Natural killer cell treated with Interleukin-12 subunit alpha and Interleukin-12 subunit beta and Interleukin-15 and Interleukin-18, amount 100 ng/mL, for 72 hours (primary cell): ENCODE data around the gene FGFBP2. TPM values are rescaled to one million over a fixed set of nuclear protein-coding genes. Genes with fewer than 3 reads are reported as not detected.

Source experiments
- ATAC-seq, 2 donors: fragments of 150-1000 bp; cut with Tn5 transposase in 1 of 2; sonication (Bioruptor Pico), chemical (Tn5 transposase) in 1 of 2; 2 replicates each; pipeline ENCODE4 v1.10.0; 2021
- DNase-seq: peaks from one replicate; pipeline ENCODE4 v3.0.0; 2022; ENCODE audit warnings: low spot score
- H3K27ac Mint-ChIP-seq, 2 donors: 1 replicate in 1 of 2; 2 replicates in 1 of 2; pipeline ENCODE4 v1.8.0; 2022; ENCODE audit warnings: mixed read lengths in 2 of 2, mild to moderate bottlenecking in 1 of 2, moderate library complexity in 1 of 2
- H3K27me3 Mint-ChIP-seq, 2 donors: 1 replicate in 1 of 2; 2 replicates in 1 of 2; pipeline ENCODE4 v1.8.0; 2022; ENCODE audit warnings: mixed read lengths in 2 of 2
- H3K36me3 Mint-ChIP-seq: one replicate; pipeline ENCODE4 v1.8.0; 2022; ENCODE audit warnings: mixed read lengths
- H3K4me1 Mint-ChIP-seq, 2 donors: 1 replicate in 1 of 2; 2 replicates in 1 of 2; pipeline ENCODE4 v1.8.0; 2022; ENCODE audit warnings: low read depth in 2 of 2, mixed read lengths in 2 of 2, mild to moderate bottlenecking in 1 of 2
- H3K4me3 Mint-ChIP-seq: one replicate; pipeline ENCODE4 v1.8.0; 2022; ENCODE audit warnings: mixed read lengths
- H3K9me3 Mint-ChIP-seq: 2 replicates; pipeline ENCODE4 v1.8.0; 2022; ENCODE audit warnings: mixed read lengths
- total RNA-seq, 2 donors: library from RNA; stranded (reverse); gene quantifications; one replicate each; pipeline ENCODE4 v1.2.3, GENCODE V29; 2022

FGFBP2 gene
- 10 to 100 TPM in 1 of 2 donors, 1 to 10 TPM in 1; 5.1 to 12.4 TPM for total RNA-seq

GRCh38 chr4:15963001-15963451 lies at the start of gene FGFBP2:
Gene FGFBP2 (minus strand): TSS chr4:15963175. CDS start chr4:15963129, 46 bp downstream.
- H3K27me3 Mint-ChIP-seq: no peaks in the 10 kb centered on the region
- H3K36me3 Mint-ChIP-seq: peaks cover 9% of the 10 kb centered on the region
- peak within 1 kb of the TSS; percentile 81 to 85 for H3K27ac Mint-ChIP-seq
- ATAC-seq: peak; percentile 79 to 81
- H3K9me3 Mint-ChIP-seq: no peaks in the 10 kb centered on the region
- H3K4me1 Mint-ChIP-seq: peaks cover 56 to 69% of the 10 kb centered on the region in 2 donors
- H3K4me3 Mint-ChIP-seq: peak within 1 kb of the TSS; percentile 87
- DNase-seq: peak; percentile 86

GRCh38 chr4:16011173-16011572 lies 48.2 kb upstream of the FGFBP2 start:
- H3K9me3 Mint-ChIP-seq: no peaks in the 10 kb centered on the region
- no peaks in the 10 kb centered on the region for H3K36me3 Mint-ChIP-seq
- H3K4me3 Mint-ChIP-seq: no peak overlapping the region
- no peak overlapping the region for H3K27ac Mint-ChIP-seq
- no peak for DNase-seq
- H3K4me1 Mint-ChIP-seq: no peaks in the 10 kb centered on the region
- H3K27me3 Mint-ChIP-seq: peaks cover 0 to 4% of the 10 kb centered on the region in 2 donors
- peak in 1 of 2 donors; percentile 31 for ATAC-seq

- Mint-ChIP-seq H3K4me3 (no peak overlapping the region), H3K27ac (no peak overlapping the region), H3K27me3 (peaks cover 0 to 4% of the 10 kb centered on the region in 2 donors), H3K4me1 (no peaks in the 10 kb centered on the region), H3K36me3 (no peaks in the 10 kb centered on the region), H3K9me3 (no peaks in the 10 kb centered on the region)
- DNase-seq: no peak
- ATAC-seq: no peak
Observed at GRCh38 chr4:16009153-16009552, 46.2 kb upstream of the FGFBP2 start.

GRCh38 chr4:16007471-16008095 lies 44.6 kb upstream of the FGFBP2 start:
- H3K27me3 Mint-ChIP-seq: peaks cover 0 to 4% of the 10 kb centered on the region in 2 donors
- H3K36me3 Mint-ChIP-seq: no peaks in the 10 kb centered on the region
- no peak overlapping the region for H3K27ac Mint-ChIP-seq
- no peaks in the 10 kb centered on the region for H3K9me3 Mint-ChIP-seq
- H3K4me1 Mint-ChIP-seq: no peaks in the 10 kb centered on the region
- no peak overlapping the region for H3K4me3 Mint-ChIP-seq
- ATAC-seq (no peak), DNase-seq (no peak)

- no peak overlapping the region for H3K27ac Mint-ChIP-seq
- no peaks in the 10 kb centered on the region for H3K9me3 Mint-ChIP-seq
- H3K27me3 Mint-ChIP-seq: peaks cover 0 to 4% of the 10 kb centered on the region in 2 donors
- no peak overlapping the region for H3K4me3 Mint-ChIP-seq
- no peaks in the 10 kb centered on the region for H3K4me1 Mint-ChIP-seq
- no peak for ATAC-seq
- no peaks in the 10 kb centered on the region for H3K36me3 Mint-ChIP-seq
- no peak for DNase-seq
Observed at GRCh38 chr4:16006771-16007446, 43.9 kb upstream of the FGFBP2 start.

GRCh38 chr4:16005676-16006075 lies 42.7 kb upstream of the FGFBP2 start:
- Mint-ChIP-seq H3K27ac (no peak overlapping the region), H3K9me3 (no peaks in the 10 kb centered on the region), H3K4me1 (no peaks in the 10 kb centered on the region), H3K27me3 (no peaks in the 10 kb centered on the region), H3K36me3 (no peaks in the 10 kb centered on the region), H3K4me3 (no peak overlapping the region)
- ATAC-seq (no peak), DNase-seq (no peak)

- Mint-ChIP-seq H3K27ac (no peak overlapping the region), H3K36me3 (no peaks in the 10 kb centered on the region), H3K9me3 (no peaks in the 10 kb centered on the region), H3K4me3 (no peak overlapping the region), H3K27me3 (no peaks in the 10 kb centered on the region), H3K4me1 (peaks cover 5 to 9% of the 10 kb centered on the region in 2 donors)
- ATAC-seq: peak; percentile 80 to 84
- peak; percentile 72 for DNase-seq
Observed at GRCh38 chr4:16001484-16001858, 38.5 kb upstream of the FGFBP2 start.

- no peak for DNase-seq
- Mint-ChIP-seq H3K36me3 (no peaks in the 10 kb centered on the region), H3K4me1 (peaks cover 5 to 9% of the 10 kb centered on the region in 2 donors), H3K4me3 (no peak overlapping the region), H3K27ac (no peak overlapping the region), H3K27me3 (no peaks in the 10 kb centered on the region), H3K9me3 (no peaks in the 10 kb centered on the region)
- ATAC-seq: no peak
Observed at GRCh38 chr4:16000708-16001483, 37.9 kb upstream of the FGFBP2 start.

- Mint-ChIP-seq H3K4me1 (peaks cover 11 to 16% of the 10 kb centered on the region in 2 donors), H3K27ac (no peak overlapping the region), H3K36me3 (no peaks in the 10 kb centered on the region), H3K9me3 (no peaks in the 10 kb centered on the region), H3K4me3 (no peak overlapping the region), H3K27me3 (no peaks in the 10 kb centered on the region)
- ATAC-seq (peak; percentile 90), DNase-seq (peak; percentile 66)
Observed at GRCh38 chr4:15996773-15997172, 33.8 kb upstream of the FGFBP2 start.

GRCh38 chr4:15995826-15996225 lies 32.9 kb upstream of the FGFBP2 start:
- H3K27me3 Mint-ChIP-seq: no peaks in the 10 kb centered on the region
- no peak for DNase-seq
- no peak overlapping the region for H3K27ac Mint-ChIP-seq
- H3K36me3 Mint-ChIP-seq: no peaks in the 10 kb centered on the region
- no peaks in the 10 kb centered on the region for H3K9me3 Mint-ChIP-seq
- ATAC-seq: no peak
- H3K4me3 Mint-ChIP-seq: no peak overlapping the region
- H3K4me1 Mint-ChIP-seq: peaks cover 11 to 16% of the 10 kb centered on the region in 2 donors

- H3K27me3 Mint-ChIP-seq: peaks cover 6 to 12% of the 10 kb centered on the region in 2 donors
- DNase-seq: no peak
- no peaks in the 10 kb centered on the region for H3K36me3 Mint-ChIP-seq
- no peak for ATAC-seq
- no peaks in the 10 kb centered on the region for H3K9me3 Mint-ChIP-seq
- H3K4me3 Mint-ChIP-seq: no peak overlapping the region
- no peak overlapping the region for H3K27ac Mint-ChIP-seq
- H3K4me1 Mint-ChIP-seq: peaks cover 18 to 28% of the 10 kb centered on the region in 2 donors
Observed at GRCh38 chr4:15992167-15992485, 29.2 kb upstream of the FGFBP2 start.

GRCh38 chr4:15990570-15991285 lies 27.8 kb upstream of the FGFBP2 start:
- H3K36me3 Mint-ChIP-seq: no peaks in the 10 kb centered on the region
- H3K27me3 Mint-ChIP-seq: peaks cover 8 to 12% of the 10 kb centered on the region in 2 donors
- no peak overlapping the region for H3K27ac Mint-ChIP-seq
- H3K4me3 Mint-ChIP-seq: no peak overlapping the region
- ATAC-seq (no peak), DNase-seq (no peak)
- H3K9me3 Mint-ChIP-seq: no peaks in the 10 kb centered on the region
- peaks cover 13 to 23% of the 10 kb centered on the region in 2 donors for H3K4me1 Mint-ChIP-seq

- peaks cover 10 to 17% of the 10 kb centered on the region in 2 donors for H3K4me1 Mint-ChIP-seq
- H3K4me3 Mint-ChIP-seq: no peak overlapping the region
- ATAC-seq: no peak
- peak overlapping the region in 1 of 2 donors; percentile 44 for H3K27ac Mint-ChIP-seq
- no peak for DNase-seq
- no peaks in the 10 kb centered on the region for H3K9me3 Mint-ChIP-seq
- no peaks in the 10 kb centered on the region for H3K36me3 Mint-ChIP-seq
- H3K27me3 Mint-ChIP-seq: peaks cover 8 to 12% of the 10 kb centered on the region in 2 donors
Observed at GRCh38 chr4:15989424-15989823, 26.4 kb upstream of the FGFBP2 start.
